Measurements from ENCODE around the gene CACNA1B.

DNA sequence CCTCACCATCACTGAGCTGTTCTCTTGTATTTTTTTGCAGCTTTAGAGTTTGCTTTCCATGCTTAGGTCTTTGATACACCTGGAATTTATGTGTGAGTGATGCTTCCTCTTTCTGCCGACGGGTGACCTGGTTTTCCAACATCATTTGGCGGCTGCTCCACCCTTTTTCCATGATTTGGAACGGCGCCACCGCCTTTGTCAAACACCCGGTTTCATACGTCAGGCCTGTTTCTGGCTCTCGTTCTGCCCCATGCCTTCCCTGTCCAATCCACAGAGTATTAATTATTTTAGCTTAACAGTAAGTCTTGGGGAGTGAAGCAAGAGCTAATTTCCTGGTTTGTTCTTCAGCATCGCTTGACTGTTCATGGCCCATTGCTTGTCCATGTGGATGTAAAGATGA lies 30.2 kb downstream of the CACNA1B start:
- TF ChIP-seq, protein P1, sequence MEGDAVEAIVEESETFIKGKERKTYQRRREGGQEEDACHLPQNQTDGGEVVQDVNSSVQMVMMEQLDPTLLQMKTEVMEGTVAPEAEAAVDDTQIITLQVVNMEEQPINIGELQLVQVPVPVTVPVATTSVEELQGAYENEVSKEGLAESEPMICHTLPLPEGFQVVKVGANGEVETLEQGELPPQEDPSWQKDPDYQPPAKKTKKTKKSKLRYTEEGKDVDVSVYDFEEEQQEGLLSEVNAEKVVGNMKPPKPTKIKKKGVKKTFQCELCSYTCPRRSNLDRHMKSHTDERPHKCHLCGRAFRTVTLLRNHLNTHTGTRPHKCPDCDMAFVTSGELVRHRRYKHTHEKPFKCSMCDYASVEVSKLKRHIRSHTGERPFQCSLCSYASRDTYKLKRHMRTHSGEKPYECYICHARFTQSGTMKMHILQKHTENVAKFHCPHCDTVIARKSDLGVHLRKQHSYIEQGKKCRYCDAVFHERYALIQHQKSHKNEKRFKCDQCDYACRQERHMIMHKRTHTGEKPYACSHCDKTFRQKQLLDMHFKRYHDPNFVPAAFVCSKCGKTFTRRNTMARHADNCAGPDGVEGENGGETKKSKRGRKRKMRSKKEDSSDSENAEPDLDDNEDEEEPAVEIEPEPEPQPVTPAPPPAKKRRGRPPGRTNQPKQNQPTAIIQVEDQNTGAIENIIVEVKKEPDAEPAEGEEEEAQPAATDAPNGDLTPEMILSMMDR (IDR thresholded peaks at IDR 0.05), result no peak
- no peak for TF ChIP-seq POLR2A (IDR thresholded peaks at IDR 0.05)
